Fibroblast of the aortic adventitia (primary cell): ENCODE results near the gene OLFML1. TPM values are rescaled to one million over a fixed set of nuclear protein-coding genes. Genes with fewer than 3 reads are reported as not detected.

ENCODE experiments used
- DNase-seq: peaks from one replicate; pipeline ENCODE4 v3.0.0-alpha.2; 2010; ENCODE audit warnings: low read depth
- H3K4me3 ChIP-seq: 2 replicates; pipeline ENCODE4 v1.5.1; 2011; ENCODE audit warnings: low read depth, mild to moderate bottlenecking, control low read depth, low read length, moderate library complexity
- total RNA-seq: library from RNA; depleted of rRNA; stranded (reverse); fragments of >200 nt; gene quantifications from 2 replicates; pipeline ENCODE4 v1.2.3, GENCODE V29; 2012; ENCODE audit warnings: low replicate concordance
- TF ChIP-seq, protein P1 (sequence below): IDR thresholded peaks from 2 replicates; pipeline ENCODE4 v1.5.1; 2011; ENCODE audit warnings: mild to moderate bottlenecking, low read length, control low read depth, inconsistent platforms; ENCODE audit not compliant: insufficient read depth

OLFML1 gene
- total RNA-seq, 1 donor: 27.1 TPM

DNA sequence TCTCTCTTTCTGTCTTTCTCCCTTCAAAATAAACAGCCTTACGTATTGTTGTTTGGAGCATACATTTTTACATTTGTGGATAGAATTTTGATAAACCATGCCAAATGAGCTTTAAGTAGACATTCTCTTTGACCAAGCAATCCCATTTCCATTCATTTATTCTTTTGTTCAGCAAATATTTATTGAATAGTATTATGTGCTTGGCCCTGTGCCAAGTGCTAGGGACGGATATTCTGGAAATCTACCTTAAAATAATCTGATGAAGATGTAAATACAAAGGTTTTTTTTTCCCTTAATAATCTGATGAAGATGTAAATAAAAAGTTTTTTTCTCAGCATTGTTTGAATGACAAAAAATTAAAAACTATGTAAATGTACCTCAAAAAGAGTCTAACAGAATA, 2.1 kb downstream of the OLFML1 start:
- no peak for DNase-seq
- TF ChIP-seq, protein P1, sequence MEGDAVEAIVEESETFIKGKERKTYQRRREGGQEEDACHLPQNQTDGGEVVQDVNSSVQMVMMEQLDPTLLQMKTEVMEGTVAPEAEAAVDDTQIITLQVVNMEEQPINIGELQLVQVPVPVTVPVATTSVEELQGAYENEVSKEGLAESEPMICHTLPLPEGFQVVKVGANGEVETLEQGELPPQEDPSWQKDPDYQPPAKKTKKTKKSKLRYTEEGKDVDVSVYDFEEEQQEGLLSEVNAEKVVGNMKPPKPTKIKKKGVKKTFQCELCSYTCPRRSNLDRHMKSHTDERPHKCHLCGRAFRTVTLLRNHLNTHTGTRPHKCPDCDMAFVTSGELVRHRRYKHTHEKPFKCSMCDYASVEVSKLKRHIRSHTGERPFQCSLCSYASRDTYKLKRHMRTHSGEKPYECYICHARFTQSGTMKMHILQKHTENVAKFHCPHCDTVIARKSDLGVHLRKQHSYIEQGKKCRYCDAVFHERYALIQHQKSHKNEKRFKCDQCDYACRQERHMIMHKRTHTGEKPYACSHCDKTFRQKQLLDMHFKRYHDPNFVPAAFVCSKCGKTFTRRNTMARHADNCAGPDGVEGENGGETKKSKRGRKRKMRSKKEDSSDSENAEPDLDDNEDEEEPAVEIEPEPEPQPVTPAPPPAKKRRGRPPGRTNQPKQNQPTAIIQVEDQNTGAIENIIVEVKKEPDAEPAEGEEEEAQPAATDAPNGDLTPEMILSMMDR: no peak
- H3K4me3 ChIP-seq: peak overlapping the region; percentile 68

- peak; percentile 13 for DNase-seq
- TF ChIP-seq, protein P1: no peak
- no peak overlapping the region for H3K4me3 ChIP-seq
Measured at GRCh38 chr11:7488681-7489080, 3.4 kb downstream of the OLFML1 start.

GRCh38 chr11:7489376-7489775, 4.1 kb downstream of the OLFML1 start:
- no peak for DNase-seq
- TF ChIP-seq, protein P1: no peak
- no peak overlapping the region for H3K4me3 ChIP-seq

- TF ChIP-seq, protein P1: no peak
- H3K4me3 ChIP-seq: no peak overlapping the region
- DNase-seq: peak; percentile 81
Measured at GRCh38 chr11:7490054-7490453, 4.7 kb downstream of the OLFML1 start.

DNA sequence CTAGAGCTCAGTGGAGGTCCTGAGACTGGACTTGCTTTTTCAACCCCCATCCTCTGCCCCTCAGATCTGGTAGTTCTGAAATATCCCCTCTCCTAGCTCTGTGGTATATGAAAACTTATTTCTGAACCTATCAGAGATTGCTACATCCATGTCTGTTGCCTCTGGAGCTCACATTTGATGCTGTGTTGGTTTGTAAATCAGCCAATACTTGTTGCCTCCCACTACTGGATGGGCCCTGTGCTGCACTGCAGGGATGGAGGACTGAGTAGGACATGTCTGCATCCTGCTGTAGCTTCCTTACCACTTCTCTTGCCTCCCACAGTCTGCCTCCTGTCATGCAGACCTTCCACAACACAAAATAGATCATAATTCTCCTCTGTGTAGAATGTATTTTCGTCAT, 5.2 kb downstream of the OLFML1 start:
- H3K4me3 ChIP-seq: no peak overlapping the region
- TF ChIP-seq, protein P1: peak; percentile 25
- DNase-seq: peak; percentile 56

DNA sequence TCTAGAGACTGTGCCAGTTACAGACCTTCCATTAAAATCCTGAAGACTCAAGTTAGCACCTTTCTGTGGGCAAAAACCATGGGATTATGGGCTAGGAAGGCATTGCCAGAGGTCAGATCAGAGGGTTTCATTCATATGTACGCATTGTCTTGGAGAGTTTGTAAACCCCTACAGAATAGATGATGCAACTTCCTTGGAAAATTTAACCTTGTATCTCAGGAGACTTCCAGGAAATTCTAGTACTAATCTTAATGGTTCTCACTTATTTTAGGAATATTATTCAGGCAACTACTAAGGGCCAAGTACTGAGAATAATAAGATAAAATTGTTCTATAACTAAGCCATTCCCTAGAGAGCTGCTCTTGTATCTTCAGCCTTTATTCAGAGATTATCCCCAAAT, 6.9 kb downstream of the OLFML1 start:
- DNase-seq: peak; percentile 46
- TF ChIP-seq, protein P1: no peak
- no peak overlapping the region for H3K4me3 ChIP-seq

- DNase-seq: no peak
- TF ChIP-seq, protein P1: no peak
- H3K4me3 ChIP-seq: no peak overlapping the region
Measured at GRCh38 chr11:7493670-7494069, 8.4 kb downstream of the OLFML1 start.
